Activated gamma-delta T cell (primary cell): ENCODE measurements around the gene GRK4.

Source experiments
- DNase-seq: peaks from one replicate; lab custom pipeline; 2025; lab: John Stamatoyannopoulos, UW

The GRK4 gene

GRCh38 chr4:3070709-3071500 is 107.5 kb downstream of the GRK4 start:
- no peak for DNase-seq

GRCh38 chr4:3071811-3072210 is 108.4 kb downstream of the GRK4 start:
- no peak for DNase-seq

DNA sequence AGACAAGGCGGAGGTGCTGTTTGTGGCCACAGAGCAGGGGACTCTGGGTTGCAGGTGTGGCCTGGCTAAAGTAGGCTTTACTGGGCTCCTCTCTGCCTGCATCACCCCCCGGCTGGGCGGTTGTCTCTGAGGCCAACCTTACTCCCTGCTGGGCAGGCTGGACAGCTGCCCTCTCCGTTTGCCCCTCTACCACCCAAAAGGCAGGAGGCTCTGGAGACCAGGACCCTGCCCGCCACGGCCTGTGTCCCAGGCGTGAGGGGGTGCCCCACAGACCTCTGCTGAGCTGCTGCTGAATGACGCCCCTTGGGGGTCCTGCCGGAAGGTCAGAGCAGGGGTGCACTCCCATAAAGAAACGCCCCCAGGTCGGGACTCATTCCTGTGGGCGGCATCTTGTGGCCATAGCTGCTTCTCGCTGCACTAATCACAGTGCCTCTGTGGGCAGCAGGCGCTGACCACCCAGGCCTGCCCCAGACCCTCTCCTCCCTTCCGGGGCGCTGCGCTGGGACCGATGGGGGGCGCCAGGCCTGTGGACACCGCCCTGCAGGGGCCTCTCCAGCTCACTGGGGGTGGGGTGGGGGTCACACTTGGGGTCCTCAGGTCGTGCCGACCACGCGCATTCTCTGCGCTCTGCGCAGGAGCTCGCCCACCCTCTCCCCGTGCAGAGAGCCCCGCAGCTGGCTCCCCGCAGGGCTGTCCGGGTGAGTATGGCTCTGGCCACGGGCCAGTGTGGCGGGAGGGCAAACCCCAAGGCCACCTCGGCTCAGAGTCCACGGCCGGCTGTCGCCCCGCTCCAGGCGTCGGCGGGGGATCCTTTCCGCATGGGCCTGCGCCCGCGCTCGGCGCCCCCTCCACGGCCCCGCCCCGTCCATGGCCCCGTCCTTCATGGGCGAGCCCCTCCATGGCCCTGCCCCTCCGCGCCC is 110.0 kb downstream of the GRK4 start:
- DNase-seq = peak; percentile 35

DNA sequence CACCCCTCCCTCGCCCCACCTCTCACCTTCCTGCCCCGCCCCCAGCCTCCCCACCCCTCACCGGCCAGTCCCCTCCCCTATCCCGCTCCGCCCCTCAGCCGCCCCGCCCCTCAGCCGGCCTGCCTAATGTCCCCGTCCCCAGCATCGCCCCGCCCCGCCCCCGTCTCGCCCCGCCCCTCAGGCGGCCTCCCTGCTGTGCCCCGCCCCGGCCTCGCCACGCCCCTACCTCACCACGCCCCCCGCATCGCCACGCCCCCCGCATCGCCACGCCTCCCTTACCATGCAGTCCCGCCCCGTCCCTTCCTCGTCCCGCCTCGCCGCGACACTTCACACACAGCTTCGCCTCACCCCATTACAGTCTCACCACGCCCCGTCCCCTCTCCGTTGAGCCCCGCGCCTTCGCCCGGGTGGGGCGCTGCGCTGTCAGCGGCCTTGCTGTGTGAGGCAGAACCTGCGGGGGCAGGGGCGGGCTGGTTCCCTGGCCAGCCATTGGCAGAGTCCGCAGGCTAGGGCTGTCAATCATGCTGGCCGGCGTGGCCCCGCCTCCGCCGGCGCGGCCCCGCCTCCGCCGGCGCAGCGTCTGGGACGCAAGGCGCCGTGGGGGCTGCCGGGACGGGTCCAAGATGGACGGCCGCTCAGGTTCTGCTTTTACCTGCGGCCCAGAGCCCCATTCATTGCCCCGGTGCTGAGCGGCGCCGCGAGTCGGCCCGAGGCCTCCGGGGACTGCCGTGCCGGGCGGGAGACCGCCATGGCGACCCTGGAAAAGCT is 110.9 kb downstream of the GRK4 start, which contains the start of the genes HTT and HTT-AS:
HTT (plus strand) TSS at position 604 of the 768 bp plus-strand sequence; CDS start at position 749, 145 bp downstream.
HTT-AS (minus strand) TSS at position 461 of the 768 bp plus-strand sequence.
- DNase-seq = peak; percentile 97

- DNase-seq = peak; percentile 56
These were observed 111.7 kb downstream of the GRK4 start for GRCh38 chr4:3074846-3075651.

GRCh38 chr4:3075652-3075981 is 112.2 kb downstream of the GRK4 start:
- no peak for DNase-seq

DNA sequence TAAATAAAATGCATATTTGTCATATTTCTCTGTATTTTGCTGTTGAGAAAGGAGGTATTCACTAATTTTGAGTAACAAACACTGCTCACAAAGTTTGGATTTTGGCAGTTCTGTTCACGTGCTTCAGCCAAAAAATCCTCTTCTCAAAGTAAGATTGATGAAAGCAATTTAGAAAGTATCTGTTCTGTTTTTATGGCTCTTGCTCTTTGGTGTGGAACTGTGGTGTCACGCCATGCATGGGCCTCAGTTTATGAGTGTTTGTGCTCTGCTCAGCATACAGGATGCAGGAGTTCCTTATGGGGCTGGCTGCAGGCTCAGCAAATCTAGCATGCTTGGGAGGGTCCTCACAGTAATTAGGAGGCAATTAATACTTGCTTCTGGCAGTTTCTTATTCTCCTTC is 114.4 kb downstream of the GRK4 start:
- DNase-seq = no peak

DNA sequence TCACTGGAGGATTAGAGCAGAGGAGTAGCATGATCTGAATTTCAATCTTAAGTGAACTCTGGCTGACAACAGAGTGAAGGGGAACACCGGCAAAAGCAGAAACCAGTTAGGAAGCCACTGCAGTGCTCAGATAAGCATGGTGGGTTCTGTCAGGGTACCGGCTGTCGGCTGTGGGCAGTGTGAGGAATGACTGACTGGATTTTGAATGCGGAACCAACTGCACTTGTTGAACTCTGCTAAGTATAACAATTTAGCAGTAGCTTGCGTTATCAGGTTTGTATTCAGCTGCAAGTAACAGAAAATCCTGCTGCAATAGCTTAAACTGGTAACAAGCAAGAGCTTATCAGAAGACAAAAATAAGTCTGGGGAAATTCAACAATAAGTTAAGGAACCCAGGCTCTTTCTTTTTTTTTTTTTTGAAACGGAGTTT is 116.3 kb downstream of the GRK4 start:
- no peak for DNase-seq

DNA sequence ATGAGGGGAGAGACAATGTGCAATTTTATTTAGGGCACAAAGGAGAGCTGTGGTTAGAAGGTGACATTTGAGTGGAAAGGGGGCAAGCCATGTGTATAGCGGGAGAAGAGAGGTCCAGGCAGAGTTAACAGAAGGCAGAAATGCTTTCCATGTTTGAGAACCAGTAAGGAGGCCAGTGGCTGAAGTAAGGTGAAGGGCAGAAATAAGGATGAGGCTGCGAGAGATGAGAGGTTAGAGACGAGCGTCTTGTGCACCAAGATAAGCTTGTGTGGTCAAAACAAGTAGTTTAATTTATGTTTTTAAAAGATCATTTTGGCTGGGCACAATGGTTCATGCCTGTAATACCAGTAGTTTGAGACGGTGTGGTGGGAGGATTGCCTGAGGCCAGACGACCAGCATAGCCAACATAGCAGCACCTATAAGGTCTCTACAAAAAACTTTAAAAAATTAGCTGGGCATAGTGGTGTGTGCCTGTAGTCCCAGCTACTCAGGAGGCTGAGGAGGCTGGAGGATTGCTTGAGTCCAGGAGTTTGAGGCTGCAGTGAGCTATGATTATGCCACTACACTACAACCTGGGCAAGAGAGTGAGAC is 119.6 kb downstream of the GRK4 start:
- DNase-seq = no peak

- DNase-seq = no peak
These were observed 120.4 kb downstream of the GRK4 start for GRCh38 chr4:3083732-3084131.

- no peak for DNase-seq
These were observed 122.7 kb downstream of the GRK4 start for GRCh38 chr4:3085948-3086670.

DNA sequence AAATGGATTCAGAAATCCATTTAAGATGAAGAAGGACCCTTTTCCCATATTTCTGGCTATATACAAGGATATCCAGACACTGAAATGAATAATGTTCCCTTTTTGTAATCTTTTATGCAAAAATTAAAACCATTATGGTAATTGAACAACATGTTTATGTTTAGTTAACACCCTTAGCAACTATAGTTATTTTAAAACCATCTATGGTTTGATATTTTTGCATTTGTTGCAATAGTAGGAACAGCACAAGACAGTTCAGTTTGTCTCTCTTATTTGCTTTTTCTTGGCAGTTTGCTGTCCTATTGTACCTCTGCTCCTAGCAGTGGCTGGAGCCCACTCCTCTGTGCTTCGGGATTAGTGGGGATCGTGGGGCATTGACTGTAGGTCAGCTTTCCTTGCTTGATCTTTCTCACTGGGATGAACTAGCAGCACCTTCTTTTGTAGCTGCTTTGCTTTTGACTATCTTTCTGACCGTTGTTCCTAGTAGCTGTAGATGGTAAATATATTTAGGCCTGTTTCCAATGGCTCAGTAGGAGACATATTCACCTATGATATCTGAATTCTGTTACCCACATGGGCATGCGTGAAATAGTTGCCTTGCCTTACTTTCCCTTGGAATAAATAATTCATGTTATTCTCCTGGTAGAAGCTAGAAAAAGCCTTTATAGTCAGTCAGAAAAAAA is 123.9 kb downstream of the GRK4 start:
- no peak for DNase-seq
